Activated gamma-delta T cell treated with anti-CD3 and anti-CD28 coated beads, Interleukin-2, amount 50 U/mL, for 16 hours (primary cell): ENCODE data around the gene NFKBIA.
"Not testable (repeated sequence)": the region's sequence is repeated elsewhere in the genome, so short reads cannot be mapped to it uniquely, and the experiment has no call there.

Experiments
- DNase-seq: peaks from one replicate; pipeline ENCODE4 v3.0.0-alpha.2; 2020; ENCODE audit warnings: low read depth

Gene NFKBIA

DNA sequence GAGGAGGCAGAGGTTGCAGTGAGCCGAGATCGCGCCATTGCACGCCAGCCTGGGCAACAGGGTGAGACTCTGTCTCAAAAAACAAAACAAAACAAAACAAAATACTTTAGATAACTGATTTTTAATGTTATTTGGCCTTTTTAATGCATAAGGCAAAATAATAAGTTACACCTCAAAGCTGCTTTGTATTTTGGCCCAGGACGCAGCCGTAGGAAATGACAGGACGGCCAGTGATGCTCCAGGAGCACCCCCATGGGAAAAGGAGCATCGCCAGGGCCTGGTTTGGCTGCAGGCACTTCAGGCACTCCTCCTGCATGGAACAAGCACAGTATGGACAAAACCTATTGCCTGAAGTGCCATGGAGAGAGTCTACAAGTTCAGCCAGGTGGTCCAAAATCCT is 3.5 kb upstream of the NFKBIA start:
- no peak for DNase-seq

DNA sequence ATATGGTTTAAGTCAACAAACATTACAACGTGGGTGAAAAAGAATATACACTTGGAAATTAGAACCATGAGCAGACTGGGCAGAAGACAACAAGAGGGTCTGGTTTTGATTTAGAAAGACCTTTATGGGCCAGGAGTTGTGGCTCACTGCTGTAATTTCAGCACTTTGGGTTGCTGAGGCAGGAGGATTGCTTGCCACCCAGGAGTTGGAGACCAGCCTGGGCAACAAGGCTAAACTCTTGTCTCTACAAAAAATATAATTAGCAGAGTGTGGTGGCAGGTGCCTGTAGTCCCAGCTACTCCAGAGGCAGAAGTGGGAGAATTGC is 2.7 kb upstream of the NFKBIA start:
- DNase-seq = no peak

- DNase-seq = no peak
Observed at GRCh38 chr14:35406506-35407305, 2.2 kb upstream of the NFKBIA start.

DNA sequence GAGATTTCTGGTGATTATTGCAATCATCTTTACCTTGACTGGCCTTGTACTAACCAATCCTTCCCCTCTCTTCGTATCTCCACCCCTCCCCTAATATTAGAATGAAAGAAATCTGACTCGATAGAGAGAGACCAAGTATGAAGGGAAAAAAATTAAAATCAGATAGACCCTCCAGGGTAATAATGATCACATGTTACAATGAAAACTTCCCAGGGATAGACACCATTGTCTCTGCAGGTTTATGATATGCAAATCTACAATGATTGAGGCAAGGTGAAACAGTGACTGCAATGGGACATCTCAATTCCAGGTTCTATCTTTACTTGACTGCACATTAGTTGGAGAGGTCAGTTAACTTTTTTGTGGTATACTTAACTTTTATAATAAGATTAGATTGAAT is 1.5 kb upstream of the NFKBIA start:
- DNase-seq = no peak

- DNase-seq = no peak
Observed at GRCh38 chr14:35405304-35405996, 901 bp upstream of the NFKBIA start.

DNA sequence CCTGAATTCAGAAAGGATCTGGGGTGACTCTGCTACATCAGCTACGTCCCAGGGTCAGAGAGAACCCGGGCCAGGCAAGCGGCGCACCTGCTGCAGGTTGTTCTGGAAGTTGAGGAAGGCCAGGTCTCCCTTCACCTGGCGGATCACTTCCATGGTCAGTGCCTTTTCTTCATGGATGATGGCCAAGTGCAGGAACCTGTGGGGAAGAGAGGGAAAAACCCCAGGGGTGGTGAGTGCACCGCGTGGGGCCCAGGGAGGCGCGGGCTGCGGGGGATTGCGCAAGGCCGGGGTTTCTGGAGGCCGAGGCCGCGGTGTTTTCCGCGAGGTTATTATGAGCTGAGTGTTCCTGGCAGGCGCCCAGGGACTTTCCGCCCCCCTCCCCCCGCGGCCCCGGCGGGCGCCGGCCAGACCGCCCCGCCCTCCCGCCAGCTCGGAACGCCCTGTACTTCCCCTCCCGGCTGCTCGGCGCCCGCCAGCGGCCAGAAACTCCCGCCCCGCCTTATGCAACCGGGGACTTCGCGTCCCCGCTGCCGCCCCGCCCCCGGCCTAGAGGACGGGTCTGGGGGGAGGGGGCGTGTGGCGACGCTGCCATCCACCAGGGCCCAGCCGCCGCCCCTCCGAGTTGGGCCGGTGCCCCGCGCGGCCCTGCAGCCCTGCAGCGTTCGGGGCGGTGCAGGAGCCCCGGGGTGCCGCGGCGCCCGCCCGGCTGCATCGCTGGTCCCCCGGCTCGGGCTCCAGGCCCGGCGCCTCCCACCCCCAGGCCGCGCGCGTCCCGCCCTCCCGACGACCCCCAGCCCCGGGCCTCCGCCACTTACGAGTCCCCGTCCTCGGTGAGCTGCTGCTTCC is 723 bp downstream of the NFKBIA start:
- DNase-seq = peak; percentile 97

GRCh38 chr14:35403114-35403602 is 1.4 kb downstream of the NFKBIA start:
- peak; percentile 35 for DNase-seq

GRCh38 chr14:35402323-35403113 is 2.0 kb downstream of the NFKBIA start:
- no peak for DNase-seq

- DNase-seq = no peak
Observed at GRCh38 chr14:35401422-35402265, 2.9 kb downstream of the NFKBIA start.

- DNase-seq = peak; percentile 33
Observed at GRCh38 chr14:35400648-35401421, 3.7 kb downstream of the NFKBIA start.

- DNase-seq = no peak
Observed at GRCh38 chr14:35399083-35399937, 5.2 kb downstream of the NFKBIA start.

GRCh38 chr14:35398071-35398584 is 6.4 kb downstream of the NFKBIA start:
- no peak for DNase-seq

DNA sequence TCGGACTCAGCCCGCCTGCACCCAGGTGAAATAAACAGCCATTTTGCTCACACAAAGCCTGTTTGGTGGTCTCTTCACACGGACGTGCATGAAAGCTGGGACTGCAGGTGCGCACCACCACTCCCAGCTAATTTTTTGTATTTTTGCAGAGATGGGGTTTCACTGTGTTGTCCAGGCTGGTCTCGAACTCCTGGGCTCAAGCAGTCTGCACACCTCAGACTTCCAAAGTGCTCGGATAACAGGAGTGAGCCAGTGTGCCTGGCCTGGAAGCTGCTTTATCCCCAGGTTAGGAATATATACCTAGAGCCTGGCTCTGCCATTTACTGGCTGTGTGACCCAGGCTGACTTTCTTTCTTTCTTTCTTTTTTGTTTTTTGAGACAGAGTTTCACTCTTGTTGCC is 7.9 kb downstream of the NFKBIA start:
- not testable (repeated sequence) for DNase-seq

DNA sequence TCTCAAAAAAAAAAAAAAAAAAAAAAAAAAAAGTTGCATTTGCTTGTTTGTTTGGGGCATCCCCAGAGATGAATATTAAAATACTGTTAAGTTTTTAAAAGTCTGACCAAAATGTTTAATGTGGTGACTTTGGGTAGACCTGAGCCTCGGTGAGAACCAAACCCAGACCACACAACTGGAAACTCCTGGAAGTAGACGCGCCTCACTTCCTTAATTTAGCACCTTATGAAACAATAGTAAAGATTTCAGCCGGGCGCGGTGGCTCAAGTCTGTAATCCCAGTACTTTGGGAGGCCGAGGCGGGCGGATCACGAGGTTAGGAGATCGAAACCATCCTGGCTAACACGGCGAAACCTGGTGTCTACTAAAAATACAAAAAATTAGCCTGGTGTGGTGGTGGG is 9.3 kb downstream of the NFKBIA start:
- DNase-seq = no peak

DNA sequence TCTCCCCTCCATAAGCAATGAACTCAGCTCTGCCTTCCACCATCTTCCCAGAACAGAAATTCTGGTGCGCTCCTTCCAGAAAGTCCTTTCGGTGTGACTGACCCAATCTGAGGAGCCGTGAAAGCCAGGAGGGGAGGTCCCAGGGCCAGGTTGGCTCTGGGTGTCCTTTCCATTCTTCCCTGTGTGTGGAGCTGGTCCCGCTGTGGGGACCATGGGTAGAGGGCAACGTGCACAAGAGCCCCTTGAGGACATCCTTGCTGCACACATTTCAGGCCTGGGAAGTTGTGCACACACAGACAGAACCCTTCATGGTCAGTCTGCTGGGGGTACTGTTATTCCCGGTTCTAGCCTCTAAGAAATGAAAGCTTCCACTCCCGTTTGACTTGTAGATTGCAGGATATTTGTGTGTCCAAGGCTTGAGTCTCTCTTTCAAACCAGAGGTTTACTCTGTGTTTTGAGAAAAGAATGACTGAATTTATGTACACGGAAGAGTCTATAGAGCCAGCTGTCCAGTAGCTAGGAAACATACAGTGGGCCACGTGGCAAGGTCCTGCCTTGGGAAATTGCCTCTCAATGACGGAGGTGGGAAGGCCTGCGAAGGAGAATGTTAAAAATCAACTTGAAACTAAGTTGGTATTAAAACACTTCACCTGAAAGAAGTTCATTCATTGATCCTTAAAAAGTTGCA is 10.1 kb downstream of the NFKBIA start:
- DNase-seq = no peak

- no peak for DNase-seq
Observed at GRCh38 chr14:35393826-35394225, 10.7 kb downstream of the NFKBIA start.

- DNase-seq = no peak
Observed at GRCh38 chr14:35392103-35392502, 12.4 kb downstream of the NFKBIA start.

DNA sequence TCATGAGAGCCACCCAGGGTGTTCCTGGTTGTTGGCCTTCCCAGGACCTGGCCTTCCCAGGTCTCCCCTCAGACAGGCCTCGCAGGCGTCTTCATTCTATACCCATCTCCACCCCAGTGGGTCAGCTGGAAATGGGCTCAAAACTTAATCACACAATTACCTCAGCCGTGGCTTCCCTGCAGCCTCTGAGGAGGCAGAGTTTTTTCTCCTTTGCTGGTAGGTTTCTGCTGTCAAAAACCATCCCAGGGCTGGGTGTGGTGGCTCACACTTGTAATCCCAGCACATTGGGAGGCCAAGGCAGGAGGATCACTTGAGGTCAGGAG is 13.2 kb downstream of the NFKBIA start:
- no peak for DNase-seq
